Fibroblast of pulmonary artery (primary cell): ENCODE data around the gene HMX1.

ENCODE experiments used
- DNase-seq: peaks from one replicate; pipeline ENCODE4 v3.0.0-alpha.2; 2010; ENCODE audit warnings: low read depth
- H3K4me3 ChIP-seq: replicated peaks from 2 replicates; pipeline ENCODE4 v1.5.1; 2011; ENCODE audit warnings: low read depth, mild to moderate bottlenecking, control low read depth, low read length, moderate library complexity
- CTCF ChIP-seq: IDR thresholded peaks from 2 replicates; pipeline ENCODE4 v1.5.1; 2011; ENCODE audit warnings: mild to moderate bottlenecking, control low read depth, low read length, inconsistent platforms; ENCODE audit errors: missing control alignments

HMX1 gene

DNA sequence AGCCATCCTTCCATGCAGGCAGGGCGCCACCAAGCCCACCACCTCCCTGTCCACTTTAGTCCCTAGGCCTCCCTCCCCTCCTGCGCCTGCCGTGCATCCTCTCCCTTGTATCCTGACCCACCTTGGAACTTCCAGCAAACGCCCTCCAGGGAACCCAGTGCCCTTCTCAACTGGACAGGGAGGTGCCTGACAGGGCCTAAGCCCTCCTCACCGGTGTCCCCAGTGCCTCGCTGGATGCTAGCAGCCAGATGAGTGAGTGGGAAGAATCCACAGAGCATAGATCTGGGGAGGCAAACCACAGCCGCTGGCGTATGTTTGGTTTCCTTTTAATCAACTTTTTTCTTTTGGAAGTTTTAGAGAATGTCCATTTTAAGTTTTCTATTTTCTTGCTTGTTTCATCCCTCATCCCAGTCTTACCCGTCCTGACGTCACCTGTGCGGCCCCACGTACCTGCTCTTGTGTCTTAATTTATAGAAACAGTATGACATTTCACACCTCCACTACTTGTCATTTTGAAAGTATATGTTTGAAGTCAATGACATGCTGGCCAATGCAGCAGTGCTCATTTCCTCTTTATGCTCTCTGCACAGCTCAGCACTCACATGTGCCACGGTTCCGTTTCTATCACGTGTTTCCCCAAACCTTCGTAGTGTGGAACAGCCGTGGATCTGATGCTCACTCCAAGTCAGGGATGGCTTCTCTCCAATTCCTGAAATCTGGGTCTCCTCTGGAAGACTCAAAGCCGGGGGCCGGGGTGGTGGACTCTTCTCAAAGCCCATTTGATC is 3.4 kb upstream of the HMX1 start:
- TF ChIP-seq CTCF = no peak
- DNase-seq = no peak
- no peak overlapping the region for H3K4me3 ChIP-seq

DNA sequence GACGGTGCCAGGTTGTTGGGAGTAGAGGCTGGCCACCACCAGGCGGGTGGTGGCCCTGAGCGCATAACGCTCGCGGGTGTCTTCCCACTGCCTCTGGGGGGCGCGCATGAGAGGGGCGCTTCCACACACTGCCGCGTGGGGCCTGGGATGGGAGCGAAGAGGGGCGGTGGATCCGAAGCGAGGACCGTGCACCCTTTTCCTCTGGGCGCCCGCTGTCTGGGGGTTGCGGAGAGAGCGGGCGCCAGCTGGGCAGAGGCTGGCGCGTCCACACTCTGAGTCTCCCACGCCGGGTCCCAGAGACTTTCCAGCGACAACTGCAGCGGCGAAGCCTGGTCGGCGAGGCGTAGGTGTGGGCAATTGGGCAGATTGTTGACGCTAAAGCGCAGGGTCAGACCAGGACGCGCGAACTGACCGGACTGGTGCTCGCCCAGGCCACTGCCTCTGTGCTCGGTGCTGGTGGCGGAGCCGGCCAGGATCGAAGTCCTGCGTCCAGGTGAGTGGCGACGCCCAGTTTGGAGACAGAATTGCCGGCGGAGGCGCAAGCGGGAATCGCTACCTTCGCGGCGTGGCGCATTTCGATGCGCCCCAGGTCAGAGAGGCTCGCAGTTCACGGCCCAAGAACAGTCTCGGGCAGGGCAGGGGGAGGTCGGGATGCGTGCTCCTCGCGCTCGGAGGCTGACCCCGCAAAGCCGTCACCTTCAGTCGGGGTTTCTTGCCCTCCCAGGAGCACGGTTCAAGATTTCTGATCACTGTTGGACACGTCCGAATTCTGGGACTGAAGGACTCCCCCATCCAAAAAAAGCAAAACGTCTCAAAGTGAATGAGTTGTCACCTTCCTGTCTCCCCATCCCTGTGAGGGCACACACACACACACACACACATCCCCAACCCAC is 2.6 kb upstream of the HMX1 start:
- no peak for DNase-seq
- TF ChIP-seq CTCF = no peak
- H3K4me3 ChIP-seq = no peak overlapping the region

GRCh38 chr4:8872402-8873291 is 1.0 kb upstream of the HMX1 start:
- no peak overlapping the region for H3K4me3 ChIP-seq
- no peak for TF ChIP-seq CTCF
- no peak for DNase-seq

DNA sequence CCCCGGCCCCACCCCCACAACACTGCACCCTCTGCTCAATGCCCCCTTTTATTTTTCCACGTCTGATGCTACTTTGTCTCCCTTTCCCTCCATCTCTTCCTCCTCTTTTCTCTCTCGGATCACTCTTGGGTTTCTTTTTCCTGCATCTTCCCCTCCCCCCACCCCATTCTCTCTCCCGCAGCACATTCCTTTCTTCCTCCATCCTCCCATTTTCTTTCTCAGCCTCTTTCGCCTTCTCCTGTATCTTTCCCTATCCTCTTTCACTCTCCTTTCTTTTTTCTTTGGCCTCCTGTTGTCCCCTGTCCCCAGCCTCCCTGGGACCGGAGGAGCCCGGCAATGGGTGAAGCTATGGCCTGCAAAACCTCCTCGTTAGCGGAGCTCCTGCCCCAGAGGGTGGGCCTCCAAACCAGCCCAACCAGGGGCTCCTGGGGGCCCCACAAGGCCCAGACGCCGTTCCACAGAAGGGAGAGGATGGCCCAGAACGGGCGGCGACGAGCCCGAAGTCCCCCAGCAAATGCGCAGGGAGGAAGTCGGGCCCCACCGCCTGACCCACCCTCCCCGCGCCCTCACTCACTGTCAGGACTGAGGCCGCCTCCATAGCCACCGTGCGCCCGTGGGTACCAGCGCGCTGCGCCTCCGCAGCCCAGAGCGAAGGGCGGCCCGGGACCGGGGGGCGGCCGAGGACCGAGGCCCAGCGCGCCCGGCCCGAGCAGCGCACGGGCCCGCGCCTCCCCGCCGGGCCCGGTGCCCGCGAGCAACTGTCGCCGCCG is 807 bp downstream of the HMX1 start:
- TF ChIP-seq CTCF = no peak
- DNase-seq = no peak
- H3K4me3 ChIP-seq = no peak overlapping the region

- no peak for TF ChIP-seq CTCF
- no peak overlapping the region for H3K4me3 ChIP-seq
- no peak for DNase-seq
These were observed 1.6 kb downstream of the HMX1 start for GRCh38 chr4:8869898-8870646.
